HG02852 (cell line): Measurements from ENCODE around the gene FBLN2.

ENCODE experiments used
- ATAC-seq: cut with Tn5 transposase; IDR thresholded peaks from one replicate; pipeline ENCODE4 v1.9.1; 2021; ENCODE audit warnings: mild to moderate bottlenecking, moderate library complexity; ENCODE audit not compliant: unreplicated experiment

Gene FBLN2

GRCh38 chr3:13596426-13597205, 47.7 kb downstream of the FBLN2 start:
- no peak for ATAC-seq

GRCh38 chr3:13597661-13598060, 48.7 kb downstream of the FBLN2 start:
- ATAC-seq: no peak

DNA sequence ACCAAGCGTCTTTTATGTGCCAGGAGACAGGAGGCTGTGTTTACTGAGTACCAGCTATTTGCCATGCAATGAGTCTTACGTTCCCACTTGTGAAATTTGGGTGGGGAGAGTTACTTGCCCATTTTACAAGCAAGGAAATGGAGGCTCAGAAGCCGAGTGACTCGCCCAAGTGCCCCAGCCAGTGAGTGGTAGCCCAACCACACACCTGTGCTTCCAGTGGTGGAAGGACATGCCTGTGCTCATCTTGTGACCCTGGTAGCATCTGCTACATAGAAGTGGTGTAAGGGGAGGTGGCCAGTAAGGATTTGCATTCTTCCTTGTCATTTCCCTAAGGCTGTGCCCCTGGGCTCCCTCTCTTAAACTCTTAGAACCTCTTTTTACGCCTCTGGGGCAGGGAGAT, 49.3 kb downstream of the FBLN2 start:
- no peak for ATAC-seq

DNA sequence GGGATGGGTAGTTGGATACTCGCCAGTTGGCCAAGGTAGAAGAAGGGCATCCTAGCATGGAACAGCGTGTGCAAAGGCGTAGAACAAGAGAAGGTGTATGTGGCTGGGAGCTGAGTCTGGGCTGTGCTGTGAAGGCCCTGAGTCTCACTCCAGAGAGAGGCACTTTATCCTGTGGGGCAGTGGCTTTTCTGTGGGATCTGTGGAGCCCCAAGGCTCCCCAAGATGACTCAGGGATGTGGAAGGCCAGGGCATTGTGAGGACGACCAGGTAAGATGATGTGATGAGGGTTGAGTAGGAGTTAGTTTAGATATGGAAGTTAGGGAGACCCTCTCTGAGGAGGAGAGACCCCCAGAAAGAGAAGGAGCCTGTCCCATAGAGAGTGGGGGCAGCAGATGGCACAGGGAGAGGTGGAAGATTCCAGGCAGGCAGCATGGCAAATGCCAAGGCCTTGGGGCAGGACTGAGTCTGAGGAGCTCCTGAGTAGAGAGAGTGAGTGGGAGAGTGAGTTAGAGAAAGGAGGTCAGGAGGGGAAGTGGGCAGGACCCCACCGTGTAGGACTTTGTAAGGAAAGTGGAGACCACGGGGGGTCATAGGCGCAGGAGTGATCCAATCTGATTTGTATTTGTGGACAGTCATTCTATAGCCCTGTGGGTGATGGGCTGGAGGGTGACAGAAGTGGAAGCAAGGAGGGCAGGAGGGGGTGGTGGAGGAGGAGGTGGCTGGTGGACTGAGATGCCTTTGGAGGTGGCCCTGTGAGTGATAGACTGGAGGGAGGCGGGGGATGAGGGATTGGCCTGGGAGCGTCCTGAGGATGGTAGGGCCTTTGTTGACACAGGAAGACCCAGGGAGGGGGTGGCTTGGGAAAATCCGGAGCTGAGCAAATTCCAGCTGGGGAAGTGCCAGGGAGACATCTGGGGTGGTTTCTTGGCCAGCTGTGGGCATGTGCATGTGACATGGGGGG, 50.3 kb downstream of the FBLN2 start:
- no peak for ATAC-seq

DNA sequence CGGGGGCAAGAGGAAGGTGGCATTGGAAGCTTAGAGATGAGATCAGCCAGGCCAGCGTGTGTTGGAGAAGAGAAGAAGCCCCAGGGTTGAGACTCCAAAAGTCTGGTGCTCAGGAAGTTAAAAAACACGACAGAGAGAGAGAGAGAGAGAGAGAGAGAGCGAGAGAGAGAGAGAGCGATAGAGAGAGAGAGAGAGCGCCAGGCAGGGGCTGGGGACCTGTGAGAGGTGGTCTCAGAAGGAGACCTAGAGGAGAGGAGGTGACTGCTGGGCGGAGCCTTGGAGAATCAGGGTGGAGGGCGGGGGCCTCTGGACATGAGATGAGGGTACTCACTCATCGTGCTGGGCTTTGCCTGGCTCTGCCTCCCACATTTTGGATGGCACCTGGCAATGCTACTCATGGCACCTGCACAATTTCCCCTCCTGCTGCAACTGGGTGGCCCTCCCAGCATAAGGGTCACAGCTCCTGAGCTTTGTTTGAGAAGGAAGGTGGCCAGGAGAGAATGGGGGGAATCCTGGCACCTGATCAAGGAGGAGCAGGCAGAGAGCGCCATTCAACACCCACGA, 51.0 kb downstream of the FBLN2 start:
- no peak for ATAC-seq

GRCh38 chr3:13600950-13601691, 52.2 kb downstream of the FBLN2 start:
- no peak for ATAC-seq

DNA sequence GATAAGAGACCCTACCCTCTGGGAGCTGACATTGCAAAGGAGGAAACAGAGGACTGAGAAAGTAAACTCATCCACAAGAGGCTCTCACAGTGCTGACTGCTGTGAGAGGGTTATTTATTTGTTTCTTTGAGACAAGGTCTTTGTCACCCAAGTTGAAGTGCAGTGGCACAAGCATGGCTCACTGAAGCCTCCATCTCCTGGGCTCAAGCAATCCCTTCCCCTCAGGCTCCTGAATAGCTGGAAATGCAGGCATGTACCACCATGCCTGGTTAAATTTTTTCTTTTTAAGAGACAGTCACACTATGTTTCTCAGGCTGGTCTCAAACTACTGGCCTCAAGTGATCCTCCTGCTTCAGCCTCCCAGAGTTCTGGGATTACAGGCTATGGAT, 52.8 kb downstream of the FBLN2 start:
- no peak for ATAC-seq

GRCh38 chr3:13605555-13605954, 56.6 kb downstream of the FBLN2 start:
- no peak for ATAC-seq

- no peak for ATAC-seq
These were observed 59.1 kb downstream of the FBLN2 start for GRCh38 chr3:13607821-13608597.

DNA sequence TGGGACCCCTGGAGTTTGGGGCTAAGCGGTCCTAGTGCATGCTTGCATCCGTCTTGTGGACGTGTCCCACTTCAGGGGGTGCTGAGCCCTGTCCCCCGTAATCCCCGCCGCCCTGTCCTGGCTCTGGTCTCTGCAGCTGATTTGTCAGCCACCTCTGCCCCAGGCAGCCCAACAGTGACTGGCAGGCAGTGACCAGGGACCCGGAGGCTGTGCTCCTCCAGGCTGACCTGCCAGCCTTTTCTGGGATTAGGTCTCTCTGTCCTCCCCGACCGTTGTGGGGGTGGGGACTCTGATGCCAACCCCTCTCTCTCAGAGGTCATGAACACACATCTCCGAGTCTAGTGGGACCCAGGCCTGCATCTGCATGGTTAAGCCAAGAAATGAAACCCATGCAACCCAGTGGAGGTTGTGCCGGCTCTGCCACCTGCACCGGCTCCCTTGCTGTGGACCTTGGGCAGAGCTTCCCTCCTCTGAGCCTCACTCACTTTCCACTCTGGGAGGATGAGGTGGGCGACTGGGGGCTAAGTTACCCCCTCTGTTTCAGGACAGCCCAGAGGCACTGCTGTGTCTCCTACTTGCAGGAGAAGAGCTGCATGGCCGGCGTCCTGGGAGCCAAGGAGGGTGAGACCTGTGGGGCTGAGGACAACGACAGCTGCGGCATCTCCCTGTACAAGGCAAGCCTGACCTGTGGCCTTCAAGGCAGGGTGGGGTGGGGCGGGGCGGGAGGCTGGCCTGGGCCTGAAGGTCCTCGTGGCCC, 60.2 kb downstream of the FBLN2 start:
- no peak for ATAC-seq

- no peak for ATAC-seq
These were observed 61.2 kb downstream of the FBLN2 start for GRCh38 chr3:13610006-13610570.

GRCh38 chr3:13611221-13611620, 62.3 kb downstream of the FBLN2 start:
- no peak for ATAC-seq

GRCh38 chr3:13612829-13613228, 63.9 kb downstream of the FBLN2 start:
- ATAC-seq: no peak

- no peak for ATAC-seq
These were observed 64.6 kb downstream of the FBLN2 start for GRCh38 chr3:13613343-13614190.

GRCh38 chr3:13614607-13615006, 65.7 kb downstream of the FBLN2 start:
- ATAC-seq: no peak

DNA sequence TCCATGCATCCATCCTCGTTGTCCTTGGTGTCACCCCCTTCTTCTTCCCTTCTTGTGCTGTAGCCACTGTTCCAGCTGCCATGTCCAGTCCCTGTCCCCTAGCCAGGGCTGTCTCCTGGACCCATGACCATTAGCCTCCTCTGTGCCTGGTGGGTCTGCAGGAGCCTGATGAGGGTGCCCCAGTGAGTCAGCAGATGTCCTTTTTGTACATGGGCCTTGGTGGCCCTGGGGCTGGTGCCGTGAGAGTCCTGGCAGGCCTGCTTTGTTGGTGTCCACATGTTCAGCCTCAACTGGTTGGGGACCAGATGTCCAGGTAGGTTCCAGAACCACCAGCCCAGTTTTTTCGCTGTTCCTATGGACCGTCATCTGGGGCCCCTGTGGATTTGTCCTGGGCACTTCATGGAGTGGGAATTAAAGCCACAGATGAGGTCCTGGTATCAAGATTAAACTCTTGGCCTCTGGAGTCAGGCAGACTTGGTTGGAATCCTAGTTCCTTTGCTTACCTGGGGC, 66.1 kb downstream of the FBLN2 start:
- ATAC-seq: no peak

- ATAC-seq: no peak
These were observed 67.4 kb downstream of the FBLN2 start for GRCh38 chr3:13616359-13616758.
